Loucy (cell line): ENCODE measurements around the gene TXNRD2.

Source experiments
- H2AFZ ChIP-seq: fragments of 200-600 bp; sonication (generic); 2 replicates; pipeline ENCODE4 v1.6.0; 2016; ENCODE audit warnings: antibody characterized with exemption, mild to moderate bottlenecking, low read length, moderate library complexity
- H3F3A ChIP-seq: fragments of 200-600 bp; 2 replicates; pipeline ENCODE4 v1.6.0; 2016; ENCODE audit warnings: antibody characterized with exemption, low read depth, mild to moderate bottlenecking
- H3K27me3 ChIP-seq: fragments of 200-600 bp; sonication (generic); 2 replicates; pipeline ENCODE4 v1.6.1; 2014; ENCODE audit warnings: low read length, mild to moderate bottlenecking; ENCODE audit not compliant: insufficient read depth, poor library complexity, severe bottlenecking
- H3K36me3 ChIP-seq: fragments of 200-600 bp; sonication (generic); 2 replicates; pipeline ENCODE4 v1.6.1; 2016; ENCODE audit warnings: low read length; ENCODE audit not compliant: insufficient read depth
- H3K4me1 ChIP-seq: fragments of 200-600 bp; sonication (generic); 2 replicates; pipeline ENCODE4 v1.5.1; 2014; ENCODE audit warnings: low read length, mild to moderate bottlenecking; ENCODE audit not compliant: insufficient read depth, poor library complexity, severe bottlenecking
- H3K4me2 ChIP-seq: fragments of 200-600 bp; sonication (generic); 2 replicates; pipeline ENCODE4 v1.6.0; 2014; ENCODE audit warnings: antibody characterized with exemption, low read length, low read depth, mild to moderate bottlenecking; ENCODE audit not compliant: poor library complexity, severe bottlenecking
- H3K4me3 ChIP-seq: fragments of 200-600 bp; sonication (generic); 2 replicates; pipeline ENCODE4 v1.5.1; 2014; ENCODE audit warnings: low read length, mild to moderate bottlenecking, mixed read lengths; ENCODE audit not compliant: poor library complexity, severe bottlenecking
- H3K79me2 ChIP-seq: fragments of 200-600 bp; sonication (generic); 2 replicates; pipeline ENCODE4 v1.6.1; 2014; ENCODE audit warnings: low read length; ENCODE audit not compliant: insufficient read depth
- H3K9ac ChIP-seq: fragments of 200-600 bp; sonication (generic); 2 replicates; pipeline ENCODE4 v1.6.0; 2014; ENCODE audit warnings: mild to moderate bottlenecking, low read depth, low read length, moderate library complexity; ENCODE audit not compliant: poor library complexity, severe bottlenecking
- H3K9me2 ChIP-seq: fragments of 200-600 bp; sonication (generic); replicated peaks from 2 replicates; pipeline ENCODE4 v1.6.1; 2016; ENCODE audit warnings: low read depth, low read length, mixed read lengths
- H3K9me3 ChIP-seq: fragments of 200-600 bp; sonication (generic); 2 replicates; pipeline ENCODE4 v1.6.1; 2014; ENCODE audit warnings: mild to moderate bottlenecking, antibody characterized with exemption, low read length, low read depth; ENCODE audit not compliant: insufficient read depth
- H4K20me1 ChIP-seq: fragments of 200-600 bp; sonication (generic); 2 replicates; pipeline ENCODE4 v1.6.0; 2014; ENCODE audit warnings: antibody characterized with exemption, low read length, mild to moderate bottlenecking; ENCODE audit not compliant: insufficient read depth, poor library complexity, severe bottlenecking
- CTCF ChIP-seq: fragments of 200-600 bp; sonication (generic); conservative IDR thresholded peaks from 2 replicates; pipeline ENCODE4 v1.5.1; 2014; ENCODE audit warnings: mild to moderate bottlenecking, antibody characterized with exemption, low read length
- EZH2phosphoT487 ChIP-seq: fragments of 200-600 bp; IDR thresholded peaks from 2 replicates; pipeline ENCODE4 v1.6.1; 2018; ENCODE audit warnings: antibody characterized with exemption, mild to moderate bottlenecking, moderate library complexity, borderline replicate concordance

The TXNRD2 gene

GRCh38 chr22:19957445-19957844 is 15.8 kb upstream of the TXNRD2 start:
- Histone ChIP-seq H3K27me3 (no peaks in the 10 kb centered on the region), H3K9ac (no peak overlapping the region), H3K4me3 (no peak overlapping the region), H2AFZ (no peak overlapping the region), H4K20me1 (peaks cover 12% of the 10 kb centered on the region), H3K4me2 (no peak overlapping the region), H3K36me3 (peaks cover under 1% of the 10 kb centered on the region; the same call in 1 of the 2 replicates), H3K79me2 (0 out of 2 replicates have a peak, but pooled peaks cover 3% of the 10 kb centered on the region), H3F3A (no peaks in the 10 kb centered on the region), H3K9me2 (no peaks in the 10 kb centered on the region), H3K4me1 (peaks cover 9% of the 10 kb centered on the region), H3K9me3 (no peaks in the 10 kb centered on the region)
- TF ChIP-seq EZH2phosphoT487 (no peak), CTCF (peak; percentile 16; the same call in 1 of the 2 replicates)

- H3K9me2 ChIP-seq = no peaks in the 10 kb centered on the region
- H4K20me1 ChIP-seq = peaks cover 14% of the 10 kb centered on the region
- H3K36me3 ChIP-seq = no peaks in the 10 kb centered on the region
- peaks cover 15% of the 10 kb centered on the region for H3K79me2 ChIP-seq
- no peaks in the 10 kb centered on the region for H3F3A ChIP-seq
- H2AFZ ChIP-seq = no peak overlapping the region
- peak overlapping the region; percentile 49 for H3K9ac ChIP-seq
- TF ChIP-seq CTCF (no peak), EZH2phosphoT487 (no peak)
- no peaks in the 10 kb centered on the region for H3K27me3 ChIP-seq
- H3K9me3 ChIP-seq = no peaks in the 10 kb centered on the region
- H3K4me2 ChIP-seq = no peak overlapping the region
- no peak overlapping the region for H3K4me3 ChIP-seq
- peaks cover 9% of the 10 kb centered on the region for H3K4me1 ChIP-seq
Measured at GRCh38 chr22:19955241-19956128, 13.9 kb upstream of the TXNRD2 start.

GRCh38 chr22:19951346-19951745 is 9.7 kb upstream of the TXNRD2 start:
- H4K20me1 ChIP-seq = peaks cover 46% of the 10 kb centered on the region

More at GRCh38 chr22:19951346-19951745, 9.7 kb upstream of the TXNRD2 start:
- no peaks in the 10 kb centered on the region for H3K9me2 ChIP-seq
- no peaks in the 10 kb centered on the region for H3K27me3 ChIP-seq
- peaks cover 48% of the 10 kb centered on the region for H3K79me2 ChIP-seq
- no peak overlapping the region for H3K9ac ChIP-seq
- no peaks in the 10 kb centered on the region for H3K9me3 ChIP-seq
- no peak overlapping the region for H2AFZ ChIP-seq
- TF ChIP-seq CTCF (no peak), EZH2phosphoT487 (no peak)
- H3K4me1 ChIP-seq = peaks cover 15% of the 10 kb centered on the region
- H3F3A ChIP-seq = no peaks in the 10 kb centered on the region
- no peaks in the 10 kb centered on the region for H3K36me3 ChIP-seq
- H3K4me3 ChIP-seq = no peak overlapping the region
- H3K4me2 ChIP-seq = no peak overlapping the region
